Inferior parietal cortex (tissue), 1 donor: ENCODE data around the gene SERPINH1.
A peak's percentile ranks its signal among the peaks of the same experiment; 100 is the strongest.

Experiments used
- DNase-seq: peaks from one replicate; pipeline ENCODE4 v3.0.0-alpha.2; 2016; ENCODE audit errors: extremely low spot score

Gene SERPINH1

DNA sequence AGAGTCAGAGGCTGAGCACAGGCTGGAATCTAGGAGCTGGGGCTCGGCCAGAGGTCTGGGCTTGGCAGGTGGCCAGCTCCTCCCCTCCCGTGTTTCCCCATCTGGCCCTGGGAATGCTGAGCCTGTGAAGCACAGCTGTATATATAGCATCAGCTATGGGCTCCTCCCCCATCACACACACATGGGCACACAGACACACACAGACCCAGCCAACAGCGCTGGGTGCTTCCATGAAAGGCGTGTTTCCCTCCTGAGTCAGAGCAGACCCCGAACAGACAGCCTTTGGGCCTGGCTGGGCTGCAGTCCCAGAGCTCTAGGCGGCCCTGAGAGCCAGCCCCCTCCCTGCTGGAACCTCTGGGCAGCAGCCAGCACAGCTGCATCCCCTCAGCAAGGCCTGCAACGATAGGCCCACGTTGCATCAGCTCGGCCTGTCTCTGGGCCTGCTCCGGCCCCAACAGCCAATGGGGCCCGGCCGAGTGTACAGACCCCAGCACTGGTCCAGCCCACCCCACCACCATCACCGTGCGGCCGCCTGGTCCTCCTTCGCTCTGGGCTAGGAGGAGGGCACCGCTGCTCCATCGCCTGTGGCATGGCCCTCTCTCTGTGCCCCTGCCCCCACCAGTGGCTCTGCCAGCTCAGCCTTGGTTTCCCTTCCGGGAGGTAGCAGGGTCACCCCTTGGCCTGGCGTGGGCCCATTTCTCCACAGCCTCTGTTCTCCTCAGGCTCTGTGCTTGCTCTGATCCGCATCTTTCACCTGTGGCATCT is 7.6 kb upstream of the SERPINH1 start:
- DNase-seq, result peak; percentile 85

DNA sequence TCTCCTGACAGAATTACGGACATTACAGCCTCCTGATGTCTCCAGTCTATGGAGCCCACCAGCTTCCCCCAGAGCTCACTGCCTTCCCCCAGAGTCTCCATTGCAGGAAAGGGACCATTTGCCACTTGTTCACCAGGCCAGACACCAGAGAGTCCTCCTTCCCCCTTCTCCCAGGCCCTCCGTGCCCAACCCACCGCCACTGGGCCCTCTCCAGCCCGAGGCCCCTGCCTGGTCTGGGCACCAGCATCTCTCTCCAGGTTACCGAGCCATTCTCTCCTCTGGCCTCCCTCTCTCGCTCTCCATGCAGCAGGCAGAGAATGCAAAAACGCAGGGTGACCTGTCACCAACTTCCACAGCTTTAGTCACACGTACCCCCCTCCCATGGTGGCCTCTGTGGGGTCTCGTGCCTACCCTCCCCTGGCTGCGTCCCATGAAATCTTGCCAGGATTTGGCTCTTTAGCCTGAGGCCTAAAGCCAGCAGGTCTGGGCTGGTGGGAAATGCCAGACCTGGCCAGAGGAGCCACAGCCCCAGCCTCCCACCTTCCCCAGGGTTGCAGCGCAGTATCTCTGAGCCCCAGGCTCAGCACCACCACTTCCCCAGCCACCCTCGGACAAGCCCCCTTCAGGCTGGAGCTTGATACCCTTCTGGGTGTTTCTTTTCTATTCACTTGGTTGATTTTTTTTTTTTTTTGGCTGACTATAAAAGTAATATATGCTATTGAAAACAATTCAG is 6.8 kb upstream of the SERPINH1 start:
- DNase-seq, result no peak

DNA sequence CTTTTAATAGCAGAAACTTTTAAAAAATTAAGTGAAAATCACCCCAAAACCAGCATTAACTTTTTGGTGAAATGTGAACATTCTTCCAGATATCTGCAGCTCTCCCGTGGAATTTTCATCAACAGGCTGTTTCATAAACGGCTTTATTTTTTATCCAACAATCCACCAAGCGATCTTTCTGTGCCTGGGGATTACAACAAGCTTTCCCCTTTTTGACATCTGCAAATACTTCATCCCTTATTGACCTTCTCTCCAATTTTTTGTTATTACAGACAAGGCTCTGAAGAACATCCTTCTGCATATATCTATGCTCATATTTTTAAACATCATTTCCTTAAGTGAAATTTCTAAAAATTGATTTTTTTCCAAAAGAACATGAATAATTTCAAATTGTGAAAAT is 5.8 kb upstream of the SERPINH1 start:
- DNase-seq, result no peak

DNA sequence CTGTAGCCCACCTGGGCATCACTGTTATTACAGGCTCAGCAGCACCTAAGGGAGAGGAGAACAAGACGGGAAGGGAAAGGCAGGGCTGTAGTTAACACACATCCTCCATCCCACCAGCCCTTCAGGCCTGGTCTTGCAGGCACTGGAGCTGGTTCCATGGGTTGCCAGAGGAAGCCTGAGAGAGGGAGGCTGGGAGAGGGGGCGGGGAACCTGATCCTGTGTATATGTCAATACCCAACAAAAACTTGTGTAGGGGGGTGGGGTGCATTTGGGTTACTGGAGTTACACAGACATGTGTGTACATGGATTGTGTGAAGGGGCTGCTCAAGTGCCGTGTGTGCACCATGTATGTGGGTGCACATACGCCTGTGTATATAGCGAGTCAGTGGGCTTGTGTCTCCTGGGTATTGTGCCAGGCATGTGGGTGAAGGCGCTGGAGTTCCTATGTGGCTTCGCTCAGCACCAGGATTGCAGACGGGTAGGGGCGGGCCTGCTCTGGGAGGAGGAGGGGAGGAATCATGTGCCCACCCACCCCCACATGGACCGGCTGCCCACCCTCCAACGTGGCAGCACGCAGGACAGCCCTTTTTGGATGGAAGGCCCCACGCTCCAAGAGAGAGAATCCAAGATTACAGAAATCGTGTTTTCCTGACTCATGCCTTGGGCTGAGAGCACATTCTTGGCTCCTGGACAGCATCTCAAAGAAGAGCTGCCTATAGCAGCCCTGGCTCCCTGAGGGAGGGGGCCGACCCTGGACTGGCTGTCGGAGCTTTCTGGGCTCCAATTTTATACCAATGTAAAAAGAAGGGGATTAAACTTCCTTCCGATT is 4.2 kb upstream of the SERPINH1 start:
- DNase-seq, result no peak

DNA sequence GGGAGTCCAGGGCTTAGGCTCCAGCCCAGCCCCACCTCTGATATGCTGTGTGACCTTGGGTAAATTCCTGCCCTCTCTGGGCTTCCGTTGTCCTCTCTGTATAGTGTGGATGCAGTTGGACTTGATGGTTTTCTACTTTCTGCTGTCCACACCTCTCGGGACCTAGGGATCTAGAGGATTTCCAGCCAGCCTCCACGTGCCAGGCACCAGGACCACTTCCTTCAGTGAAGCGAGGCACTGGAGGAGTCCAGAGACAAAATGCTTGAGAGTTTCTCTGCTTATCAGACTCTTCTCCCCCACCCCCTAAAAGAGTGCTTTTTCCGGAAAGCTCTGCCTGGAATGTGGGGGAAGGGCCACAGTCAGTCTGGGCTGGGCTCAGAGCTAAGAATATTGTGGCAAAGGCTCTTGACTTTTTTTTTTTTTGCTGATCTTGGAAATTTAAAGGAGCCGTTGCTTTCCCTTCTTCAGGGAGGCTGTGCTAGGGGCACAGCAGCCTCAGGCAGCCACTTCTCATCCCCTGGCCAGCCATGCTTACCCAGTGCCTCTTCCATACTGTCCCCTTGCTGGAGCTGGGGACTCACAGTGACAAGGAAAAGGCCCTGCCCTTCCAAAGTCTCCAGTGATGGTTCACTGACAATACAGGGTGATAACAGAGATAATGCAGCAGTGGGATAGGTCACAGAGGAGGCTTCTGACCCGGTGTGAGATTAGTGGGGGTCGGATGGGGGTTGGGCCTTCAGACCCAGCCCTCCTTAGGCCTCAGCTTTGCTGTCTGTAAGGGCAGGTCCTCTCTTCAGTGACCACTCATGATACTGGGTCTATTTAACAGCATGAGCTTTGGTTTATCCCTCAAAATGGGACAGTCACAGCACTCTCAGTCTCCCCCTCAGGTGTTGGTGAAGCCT is 2.9 kb upstream of the SERPINH1 start:
- no peak for DNase-seq

DNA sequence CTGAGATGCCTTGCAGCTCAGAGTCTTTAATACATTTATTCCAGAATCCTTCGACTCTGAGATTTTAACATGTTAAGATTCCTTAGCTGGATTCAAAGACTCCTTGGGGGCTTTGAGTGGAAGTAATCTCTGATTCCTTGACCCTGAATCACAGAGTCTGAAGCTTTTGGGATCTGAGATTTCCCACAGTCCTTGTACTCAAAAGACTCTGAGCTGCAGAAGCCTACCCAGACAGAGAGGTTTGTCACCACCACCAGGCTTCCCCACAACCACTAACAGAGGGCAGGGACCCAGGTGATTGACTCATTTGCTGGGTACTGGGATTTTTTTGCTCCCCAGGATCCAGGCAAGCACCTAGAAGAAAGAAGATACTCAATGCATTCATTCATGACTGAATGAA is 1.4 kb upstream of the SERPINH1 start:
- no peak for DNase-seq

DNA sequence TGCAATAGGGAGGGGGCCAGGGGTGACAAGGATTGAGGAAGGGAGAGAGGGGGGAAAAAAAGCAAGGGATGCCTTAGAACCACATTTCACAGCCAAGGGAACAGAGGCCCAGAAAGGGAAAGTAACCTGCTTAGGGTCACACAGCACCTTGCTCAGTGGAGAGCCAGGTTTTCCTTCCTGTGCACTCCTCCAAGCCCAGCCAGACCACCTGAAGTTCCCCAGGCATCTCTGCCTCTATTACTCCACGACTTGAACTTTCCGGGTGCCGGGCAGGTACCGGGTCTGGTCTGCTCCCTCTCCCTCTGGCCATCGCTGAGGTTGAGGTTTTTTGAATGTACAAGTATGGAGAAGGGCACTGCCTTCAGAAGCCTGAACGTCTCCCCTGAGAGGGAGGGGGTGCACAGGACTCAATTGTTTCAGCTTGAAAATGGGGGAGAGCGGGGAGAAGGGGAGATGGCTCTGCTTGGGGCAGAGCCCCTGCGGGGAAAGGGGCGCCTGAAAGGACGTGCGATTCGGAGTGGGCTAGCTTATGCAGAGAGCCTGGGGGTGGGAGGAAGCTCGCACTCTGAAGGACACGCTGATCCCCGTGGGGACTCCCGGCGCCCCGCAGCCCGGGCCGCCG is 516 bp upstream of the SERPINH1 start:
- DNase-seq, result no peak

DNA sequence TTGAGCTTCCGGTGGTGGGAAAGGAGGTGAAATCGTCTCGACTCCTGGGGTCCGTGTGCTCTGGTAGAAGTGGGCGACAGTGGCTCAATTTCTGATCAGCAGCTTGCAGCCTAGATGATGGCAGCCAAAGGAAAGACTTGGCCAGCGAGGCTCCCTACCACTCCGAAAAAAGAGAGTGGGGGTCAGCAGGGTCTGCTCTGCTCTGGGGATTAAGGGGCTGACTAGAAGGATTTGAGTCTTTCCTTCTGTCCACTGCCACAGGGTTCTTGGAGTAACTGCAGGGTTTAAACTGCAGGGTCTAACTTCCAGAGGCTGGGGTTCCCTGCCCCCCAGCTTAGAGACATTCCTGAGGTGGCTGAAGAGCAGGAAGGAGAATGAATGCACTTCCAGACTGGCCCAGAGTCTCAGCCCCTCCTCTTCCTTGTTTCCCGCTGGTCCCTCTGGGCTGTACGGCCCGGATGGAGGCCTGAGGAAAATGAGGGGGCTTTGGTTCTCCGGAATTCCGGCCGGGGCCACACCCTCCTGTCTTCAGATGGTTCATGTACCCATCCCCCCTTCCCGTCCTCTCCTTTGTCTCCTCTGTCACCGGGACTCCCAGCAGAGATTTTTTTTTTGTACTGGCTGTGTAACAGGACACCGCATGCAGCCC is 907 bp downstream of the SERPINH1 start:
- no peak for DNase-seq

DNA sequence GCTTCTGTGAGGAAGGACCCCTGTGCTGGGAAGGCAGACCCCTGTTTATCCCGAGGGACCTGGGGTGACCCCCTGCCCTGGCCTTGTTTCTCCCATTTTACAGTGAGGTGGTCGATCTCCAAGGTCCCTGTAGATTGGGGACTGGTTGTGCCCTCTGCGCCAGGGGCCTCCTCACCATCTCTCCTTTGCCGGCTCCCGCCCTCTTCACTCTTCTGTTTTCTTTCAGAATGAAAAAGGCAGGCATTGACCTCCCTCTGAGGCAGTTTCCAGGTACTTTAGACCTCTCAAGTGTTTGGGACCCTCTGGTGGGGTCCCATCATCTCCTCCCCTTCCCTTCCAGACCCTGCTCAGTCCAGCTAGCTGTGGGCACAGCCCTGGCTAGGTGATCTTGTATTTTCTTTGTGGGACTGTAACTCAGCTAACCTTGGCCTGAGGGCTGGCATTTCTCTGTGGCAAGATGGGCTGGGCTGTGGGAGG is 1.5 kb downstream of the SERPINH1 start:
- DNase-seq, result no peak

DNA sequence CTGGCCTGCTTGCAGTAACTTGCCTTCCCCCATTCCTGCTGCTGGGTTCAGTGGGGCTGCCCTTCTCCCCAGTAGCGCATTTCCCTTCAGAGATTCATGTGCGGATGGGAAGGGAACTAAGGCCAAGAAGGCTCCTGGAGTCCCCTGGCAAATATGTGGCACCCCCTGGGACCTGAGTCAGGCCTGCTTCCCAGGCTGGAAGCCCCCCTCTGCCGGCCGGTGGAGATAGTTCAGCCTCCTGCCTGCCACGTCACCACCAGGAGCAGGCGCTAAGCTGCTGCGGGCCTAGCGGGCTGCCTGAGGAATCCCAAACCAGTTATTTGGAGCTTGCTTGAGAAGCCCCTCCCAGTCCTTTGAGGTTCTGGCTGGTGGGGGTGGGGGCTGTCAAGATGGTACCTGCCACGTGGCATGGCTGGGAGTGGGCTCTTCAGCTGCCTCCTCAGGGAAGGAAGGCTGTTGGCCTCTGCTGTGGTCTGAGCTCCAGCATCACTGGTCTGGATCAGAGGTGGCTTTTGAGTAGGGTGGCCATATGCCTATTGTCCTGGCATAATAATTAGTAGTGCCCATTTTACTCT is 2.0 kb downstream of the SERPINH1 start:
- no peak for DNase-seq

DNA sequence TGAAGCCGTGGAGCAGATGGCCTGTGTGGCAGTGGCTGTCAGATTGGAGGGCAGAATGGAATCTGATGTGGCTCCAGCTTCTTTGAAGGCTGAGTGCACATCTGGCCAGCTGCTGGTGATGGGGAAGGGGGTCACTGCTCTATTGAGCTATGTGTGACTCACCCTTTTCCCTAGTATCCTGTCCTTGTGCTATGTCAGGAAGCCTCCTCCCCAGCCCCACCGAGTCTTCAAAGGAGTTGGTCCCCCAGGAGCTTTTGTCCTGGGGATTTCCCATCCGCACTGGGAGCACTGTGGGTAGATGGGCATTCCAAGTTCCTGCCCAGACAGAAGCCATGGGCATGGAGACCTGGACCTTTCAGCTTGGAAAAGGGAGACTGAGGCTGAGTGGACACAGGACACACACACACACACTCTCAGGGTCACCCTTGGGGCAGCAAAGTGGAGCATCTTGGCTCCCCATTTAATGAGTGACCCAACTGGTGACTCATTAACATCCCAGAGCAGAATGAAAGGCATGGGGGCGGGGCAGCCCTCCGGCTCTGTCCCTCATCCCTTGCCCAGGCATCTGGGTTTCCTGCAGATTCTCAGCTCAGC is 3.3 kb downstream of the SERPINH1 start:
- DNase-seq, result no peak

DNA sequence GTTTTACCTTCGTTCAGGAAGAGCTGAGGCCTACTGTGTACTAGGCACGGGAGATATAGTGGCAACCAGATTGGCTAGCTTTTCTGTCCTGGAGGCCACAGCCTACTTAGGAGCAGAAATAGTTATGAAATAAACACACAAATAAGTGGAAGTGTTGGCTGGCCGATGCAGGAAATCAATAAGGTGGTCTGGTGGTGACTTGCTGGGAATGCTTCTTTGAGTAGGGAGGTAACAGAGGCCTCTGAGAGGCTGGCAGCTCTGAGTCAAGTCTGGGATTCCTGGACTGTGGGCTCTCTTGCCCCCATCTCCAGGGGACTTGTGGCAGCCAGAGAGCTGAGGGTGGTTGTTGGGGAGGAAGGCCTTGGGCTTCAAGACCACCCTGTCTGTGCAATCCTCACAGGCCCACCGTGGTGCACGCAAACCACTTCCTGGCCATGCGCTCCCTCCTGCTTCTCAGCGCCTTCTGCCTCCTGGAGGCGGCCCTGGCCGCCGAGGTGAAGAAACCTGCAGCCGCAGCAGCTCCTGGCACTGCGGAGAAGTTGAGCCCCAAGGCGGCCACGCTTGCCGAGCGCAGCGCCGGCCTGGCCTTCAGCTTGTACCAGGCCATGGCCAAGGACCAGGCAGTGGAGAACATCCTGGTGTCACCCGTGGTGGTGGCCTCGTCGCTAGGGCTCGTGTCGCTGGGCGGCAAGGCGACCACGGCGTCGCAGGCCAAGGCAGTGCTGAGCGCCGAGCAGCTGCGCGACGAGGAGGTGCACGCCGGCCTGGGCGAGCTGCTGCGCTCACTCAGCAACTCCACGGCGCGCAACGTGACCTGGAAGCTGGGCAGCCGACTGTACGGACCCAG is 4.1 kb downstream of the SERPINH1 start:
- no peak for DNase-seq

DNA sequence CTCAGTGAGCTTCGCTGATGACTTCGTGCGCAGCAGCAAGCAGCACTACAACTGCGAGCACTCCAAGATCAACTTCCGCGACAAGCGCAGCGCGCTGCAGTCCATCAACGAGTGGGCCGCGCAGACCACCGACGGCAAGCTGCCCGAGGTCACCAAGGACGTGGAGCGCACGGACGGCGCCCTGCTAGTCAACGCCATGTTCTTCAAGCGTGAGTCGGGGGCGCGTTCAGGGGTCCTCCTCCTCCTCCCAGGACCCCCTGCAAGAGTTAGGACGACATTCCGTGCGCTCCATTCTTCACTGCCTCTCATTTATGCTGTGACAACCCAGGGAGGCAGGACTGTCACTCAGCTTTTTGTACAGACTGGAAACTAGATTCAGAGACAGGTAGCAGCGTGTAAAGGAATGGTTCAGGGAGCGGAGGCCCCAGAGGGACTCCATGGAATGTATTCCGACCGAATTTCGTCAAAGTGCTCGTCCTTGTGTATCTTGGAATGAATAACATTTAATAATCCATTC is 4.8 kb downstream of the SERPINH1 start:
- DNase-seq, result no peak

DNA sequence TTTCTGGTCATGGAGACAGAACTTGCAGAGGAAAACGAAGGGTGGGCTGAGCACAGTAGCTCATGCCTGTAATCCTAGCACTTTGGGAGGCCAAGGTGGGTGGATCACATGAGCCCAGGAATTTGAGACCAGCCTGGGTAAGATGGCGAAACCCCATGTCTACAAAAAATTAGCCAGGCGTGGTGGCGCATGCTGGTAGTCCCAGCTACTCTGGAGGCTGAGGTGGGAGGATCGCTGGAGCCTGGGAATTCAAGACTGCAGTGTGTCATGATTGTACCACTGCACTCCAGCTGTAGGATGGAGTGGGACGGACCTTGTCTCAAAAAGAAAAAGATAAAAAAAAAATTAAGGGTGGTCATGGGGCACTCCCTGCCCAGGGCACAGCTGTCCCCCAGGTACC is 5.9 kb downstream of the SERPINH1 start:
- no peak for DNase-seq

DNA sequence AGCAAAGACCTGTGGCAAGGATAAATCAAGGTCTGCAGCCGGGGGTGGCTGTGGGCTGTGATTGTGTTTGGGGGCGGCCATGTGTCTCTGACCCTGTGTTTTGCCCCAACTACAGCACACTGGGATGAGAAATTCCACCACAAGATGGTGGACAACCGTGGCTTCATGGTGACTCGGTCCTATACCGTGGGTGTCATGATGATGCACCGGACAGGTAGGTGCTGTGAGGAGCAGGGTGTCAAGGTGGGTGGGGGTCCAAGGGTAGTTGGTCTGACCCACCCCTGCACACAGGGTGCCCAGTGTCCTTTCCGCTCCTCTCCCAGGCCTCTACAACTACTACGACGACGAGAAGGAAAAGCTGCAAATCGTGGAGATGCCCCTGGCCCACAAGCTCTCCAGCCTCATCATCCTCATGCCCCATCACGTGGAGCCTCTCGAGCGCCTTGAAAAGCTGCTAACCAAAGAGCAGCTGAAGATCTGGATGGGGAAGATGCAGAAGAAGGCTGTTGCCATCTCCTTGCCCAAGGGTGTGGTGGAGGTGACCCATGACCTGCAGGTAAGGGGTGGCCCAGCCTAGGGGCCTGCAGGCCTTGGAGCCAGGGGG is 6.7 kb downstream of the SERPINH1 start:
- DNase-seq, result no peak

DNA sequence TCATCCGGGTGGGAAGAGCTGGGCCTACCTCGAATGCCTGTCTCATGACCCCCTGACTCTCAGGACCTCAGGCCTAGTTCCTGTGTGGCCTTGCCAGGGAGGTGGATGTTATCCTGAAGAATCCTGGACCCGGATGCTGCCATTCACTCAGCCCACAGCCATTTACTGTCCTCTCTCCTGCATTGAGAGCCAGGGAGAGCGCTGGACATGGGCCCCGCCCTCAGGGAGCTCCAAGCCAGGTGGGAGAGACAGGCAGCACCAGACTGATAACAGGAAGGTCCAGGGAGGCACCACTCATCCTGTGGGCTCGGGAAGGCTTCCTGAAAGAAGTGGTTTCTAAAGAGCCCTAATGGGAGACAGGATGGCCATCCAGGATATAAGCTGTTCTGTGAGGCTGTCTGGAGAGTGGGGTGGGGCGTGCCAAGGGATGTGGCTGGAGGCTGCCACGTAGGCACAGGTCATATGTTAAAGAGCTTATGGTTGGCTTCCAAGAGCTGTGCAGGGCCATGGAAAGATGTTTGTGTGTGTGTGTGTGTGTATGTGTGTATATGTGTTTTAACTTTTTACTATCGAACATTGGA is 8.6 kb downstream of the SERPINH1 start:
- no peak for DNase-seq

DNA sequence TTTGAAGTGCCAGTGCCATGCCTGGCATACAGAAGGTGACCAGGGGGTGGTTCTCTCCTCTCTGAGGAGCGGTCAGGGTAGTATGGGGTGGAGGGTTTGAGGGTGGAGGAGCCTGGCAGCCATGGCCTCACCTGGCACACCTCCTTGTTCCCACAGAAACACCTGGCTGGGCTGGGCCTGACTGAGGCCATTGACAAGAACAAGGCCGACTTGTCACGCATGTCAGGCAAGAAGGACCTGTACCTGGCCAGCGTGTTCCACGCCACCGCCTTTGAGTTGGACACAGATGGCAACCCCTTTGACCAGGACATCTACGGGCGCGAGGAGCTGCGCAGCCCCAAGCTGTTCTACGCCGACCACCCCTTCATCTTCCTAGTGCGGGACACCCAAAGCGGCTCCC is 9.6 kb downstream of the SERPINH1 start:
- no peak for DNase-seq

DNA sequence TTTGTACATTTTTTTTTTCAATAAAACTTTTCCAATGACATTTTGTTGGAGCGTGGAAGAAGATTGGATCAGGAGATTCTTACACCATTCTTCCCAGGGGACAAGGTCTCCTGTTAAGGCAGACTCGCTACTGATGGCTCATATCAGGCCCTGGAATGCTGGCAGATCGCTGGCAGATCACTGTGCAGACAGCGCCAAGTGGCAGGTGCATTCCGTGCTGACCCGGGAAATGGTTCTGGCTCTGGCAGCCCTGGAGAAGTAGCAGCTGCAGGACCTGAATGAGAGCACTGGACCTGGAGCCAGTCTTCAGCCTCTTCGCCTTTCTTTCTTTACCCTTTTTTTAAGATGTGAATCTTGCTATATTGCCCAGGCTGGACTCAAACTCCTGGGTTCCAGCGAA is 10.7 kb downstream of the SERPINH1 start:
- no peak for DNase-seq
